ENCODE data around the gene SSH3.

DNA sequence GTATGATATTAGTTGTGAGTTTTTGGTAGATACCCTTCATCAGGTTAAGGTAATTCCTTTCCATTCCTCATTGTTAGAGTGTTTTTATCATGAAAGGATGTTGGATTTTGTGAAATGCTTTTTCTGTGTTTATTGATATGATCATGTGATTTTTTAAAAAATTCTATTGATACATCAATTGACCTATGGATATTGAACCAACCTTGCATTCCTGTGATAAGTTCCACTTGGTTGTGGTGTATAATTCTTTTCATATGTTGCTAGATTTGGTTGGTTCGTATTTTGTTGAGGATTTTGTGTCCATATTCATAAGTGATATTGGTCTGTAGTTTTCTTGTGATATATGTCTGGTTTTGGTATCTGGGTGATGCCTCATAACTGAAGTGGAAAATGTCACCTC lies 7.5 kb upstream of the SSH3 start:
- TF ChIP-seq, protein P1, sequence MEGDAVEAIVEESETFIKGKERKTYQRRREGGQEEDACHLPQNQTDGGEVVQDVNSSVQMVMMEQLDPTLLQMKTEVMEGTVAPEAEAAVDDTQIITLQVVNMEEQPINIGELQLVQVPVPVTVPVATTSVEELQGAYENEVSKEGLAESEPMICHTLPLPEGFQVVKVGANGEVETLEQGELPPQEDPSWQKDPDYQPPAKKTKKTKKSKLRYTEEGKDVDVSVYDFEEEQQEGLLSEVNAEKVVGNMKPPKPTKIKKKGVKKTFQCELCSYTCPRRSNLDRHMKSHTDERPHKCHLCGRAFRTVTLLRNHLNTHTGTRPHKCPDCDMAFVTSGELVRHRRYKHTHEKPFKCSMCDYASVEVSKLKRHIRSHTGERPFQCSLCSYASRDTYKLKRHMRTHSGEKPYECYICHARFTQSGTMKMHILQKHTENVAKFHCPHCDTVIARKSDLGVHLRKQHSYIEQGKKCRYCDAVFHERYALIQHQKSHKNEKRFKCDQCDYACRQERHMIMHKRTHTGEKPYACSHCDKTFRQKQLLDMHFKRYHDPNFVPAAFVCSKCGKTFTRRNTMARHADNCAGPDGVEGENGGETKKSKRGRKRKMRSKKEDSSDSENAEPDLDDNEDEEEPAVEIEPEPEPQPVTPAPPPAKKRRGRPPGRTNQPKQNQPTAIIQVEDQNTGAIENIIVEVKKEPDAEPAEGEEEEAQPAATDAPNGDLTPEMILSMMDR (IDR thresholded peaks at IDR 0.05; ENCODE audit: low read depth, low read length, poor library complexity, severe bottlenecking) = no peak
- no peak for TF ChIP-seq EZH2phosphoT487 (IDR thresholded peaks at IDR 0.05; ENCODE audit: borderline replicate concordance, low read length)

All from DOHH2 (cell line).